Neural progenitor cell (in vitro differentiated cells): ENCODE measurements around the gene MMP3. TPM values are rescaled to one million over a fixed set of nuclear protein-coding genes. Genes with fewer than 3 reads are reported as not detected.

Source experiments
- DNase-seq: peaks from one replicate; pipeline ENCODE4 v3.0.0-alpha.2; 2016; ENCODE audit warnings: low spot score
- H2AFZ ChIP-seq: fragments of 200-600 bp; sonication (generic); replicated peaks from 2 replicates; pipeline ENCODE4 v1.6.1; 2016; ENCODE audit warnings: antibody characterized with exemption
- H3F3A ChIP-seq: fragments of 200-600 bp; sonication (generic); 2 replicates; pipeline ENCODE4 v1.6.1; 2016; ENCODE audit warnings: antibody characterized with exemption, low read depth
- H3K27ac ChIP-seq: fragments of 200-600 bp; sonication (generic); 2 replicates; pipeline ENCODE4 v1.5.1; 2016; ENCODE audit warnings: mild to moderate bottlenecking
- H3K27me3 ChIP-seq: fragments of 200-600 bp; sonication (generic); 2 replicates; pipeline ENCODE4 v1.6.1; 2016; ENCODE audit warnings: mild to moderate bottlenecking, moderate library complexity
- H3K36me3 ChIP-seq: fragments of 200-600 bp; sonication (generic); 2 replicates; pipeline ENCODE4 v1.5.1; 2016
- H3K4me1 ChIP-seq: fragments of 200-600 bp; sonication (generic); 2 replicates; pipeline ENCODE4 v1.6.1; 2016; ENCODE audit warnings: mixed run types
- H3K4me2 ChIP-seq: fragments of 200-600 bp; sonication (generic); 2 replicates; pipeline ENCODE4 v1.6.1; 2016
- H3K4me3 ChIP-seq: fragments of 200-600 bp; sonication (generic); 2 replicates; pipeline ENCODE4 v1.5.1; 2016
- H3K79me2 ChIP-seq: fragments of 200-600 bp; sonication (generic); 2 replicates; pipeline ENCODE4 v1.6.1; 2016; ENCODE audit warnings: low read depth
- H3K9ac ChIP-seq: fragments of 200-600 bp; sonication (generic); 2 replicates; pipeline ENCODE4 v1.6.1; 2016
- H3K9me3 ChIP-seq: fragments of 200-600 bp; sonication (generic); 2 replicates; pipeline ENCODE4 v1.5.1; 2016; ENCODE audit warnings: low read depth
- H4K20me1 ChIP-seq: fragments of 200-600 bp; sonication (generic); 2 replicates; pipeline ENCODE4 v1.6.1; 2016; ENCODE audit warnings: low read depth
- H3K27ac Mint-ChIP-seq: 3 replicates; pipeline ENCODE4 v1.8.0; 2021; ENCODE audit warnings: mixed read lengths
- H3K27me3 Mint-ChIP-seq: 2 replicates; pipeline ENCODE4 v1.8.0; 2022; ENCODE audit warnings: low read depth, mild to moderate bottlenecking, inconsistent platforms, moderate library complexity, mixed read lengths; ENCODE audit not compliant: insufficient read depth
- H3K36me3 Mint-ChIP-seq: 3 replicates; pipeline ENCODE4 v1.8.0; 2021; ENCODE audit warnings: mixed read lengths
- H3K4me1 Mint-ChIP-seq: 3 replicates; pipeline ENCODE4 v1.8.0; 2021; ENCODE audit warnings: mixed read lengths
- H3K4me3 Mint-ChIP-seq: 3 replicates; pipeline ENCODE4 v1.8.0; 2021; ENCODE audit warnings: mild to moderate bottlenecking, moderate library complexity, mixed read lengths
- H3K9me3 Mint-ChIP-seq: 3 replicates; pipeline ENCODE4 v1.8.0; 2020; ENCODE audit warnings: mixed read lengths
- EZH2 ChIP-seq: fragments of 200-600 bp; sonication (generic); IDR thresholded peaks from 2 replicates; pipeline ENCODE4 v1.6.1; 2017; ENCODE audit warnings: antibody characterized with exemption, mild to moderate bottlenecking, moderate library complexity
- EZH2phosphoT487 ChIP-seq: fragments of 200-600 bp; sonication (generic); IDR thresholded peaks from 2 replicates; pipeline ENCODE4 v1.6.1; 2017; ENCODE audit warnings: antibody characterized with exemption
- total RNA-seq: library from RNA; depleted of rRNA; stranded (reverse); fragments of >200 nt; gene quantifications from 2 replicates; pipeline ENCODE4 v1.2.3, GENCODE V29; 2015; ENCODE audit warnings: low replicate concordance
- TF ChIP-seq, protein P1 (sequence below): fragments of 200-600 bp; sonication (generic); IDR thresholded peaks from 2 replicates; pipeline ENCODE4 v1.5.1; 2017; ENCODE audit warnings: antibody characterized with exemption, mild to moderate bottlenecking

MMP3 gene
- total RNA-seq, 1 donor from 2014 or later, result not detected

DNA sequence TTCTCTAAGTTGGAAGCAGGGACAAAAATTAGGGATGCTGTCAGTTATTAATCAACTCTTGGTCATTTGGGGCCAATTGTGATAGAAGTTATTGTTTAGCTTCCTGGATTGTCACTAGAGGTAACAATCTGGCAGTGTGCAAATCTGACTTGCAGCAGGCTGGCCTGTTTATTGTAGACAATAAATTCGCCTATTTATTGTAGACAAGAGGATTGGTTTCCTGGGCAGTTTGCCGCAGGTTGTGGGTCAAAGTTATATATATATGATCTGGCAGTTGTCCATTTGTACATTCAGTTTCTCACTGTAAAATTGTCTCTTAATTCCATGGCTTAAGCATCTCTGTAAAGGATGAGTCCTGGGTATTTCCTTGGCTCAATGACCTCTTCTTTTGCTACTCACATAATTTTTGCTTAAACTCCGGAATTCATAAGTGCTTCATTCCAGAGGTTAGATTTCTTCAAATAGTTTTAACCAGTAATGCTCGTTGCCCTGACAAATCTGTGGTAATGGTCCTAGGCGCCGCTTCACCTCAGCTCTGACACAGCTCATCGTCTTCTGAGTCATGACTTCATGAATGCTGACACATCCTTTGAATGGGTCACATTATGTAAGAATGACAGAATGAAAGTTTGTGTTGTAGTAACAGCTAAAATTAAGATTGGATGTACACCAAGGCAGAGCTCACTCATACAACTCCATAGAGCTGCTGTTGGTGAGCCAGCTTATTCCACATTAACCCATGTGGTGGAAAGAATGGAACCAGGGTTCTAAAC is 7.8 kb upstream of the MMP3 start:
- H3K4me1 ChIP-seq, result no peaks in the 10 kb centered on the region
- H4K20me1 ChIP-seq, result no peaks in the 10 kb centered on the region
- Mint-ChIP-seq H3K27me3 (no peaks in the 10 kb centered on the region), H3K4me3 (no peak overlapping the region), H3K36me3 (no peaks in the 10 kb centered on the region), H3K9me3 (no peaks in the 10 kb centered on the region), H3K4me1 (no peaks in the 10 kb centered on the region), H3K27ac (no peak overlapping the region)
- DNase-seq, result no peak
- H2AFZ ChIP-seq, result no peak overlapping the region
- no peak overlapping the region for H3K4me2 ChIP-seq
- H3K4me3 ChIP-seq, result no peak overlapping the region
- no peak overlapping the region for H3K27ac ChIP-seq
- H3K27me3 ChIP-seq, result no peaks in the 10 kb centered on the region
- H3K79me2 ChIP-seq, result no peaks in the 10 kb centered on the region
- no peaks in the 10 kb centered on the region for H3F3A ChIP-seq
- H3K9me3 ChIP-seq, result no peaks in the 10 kb centered on the region
- TF ChIP-seq, protein P1, sequence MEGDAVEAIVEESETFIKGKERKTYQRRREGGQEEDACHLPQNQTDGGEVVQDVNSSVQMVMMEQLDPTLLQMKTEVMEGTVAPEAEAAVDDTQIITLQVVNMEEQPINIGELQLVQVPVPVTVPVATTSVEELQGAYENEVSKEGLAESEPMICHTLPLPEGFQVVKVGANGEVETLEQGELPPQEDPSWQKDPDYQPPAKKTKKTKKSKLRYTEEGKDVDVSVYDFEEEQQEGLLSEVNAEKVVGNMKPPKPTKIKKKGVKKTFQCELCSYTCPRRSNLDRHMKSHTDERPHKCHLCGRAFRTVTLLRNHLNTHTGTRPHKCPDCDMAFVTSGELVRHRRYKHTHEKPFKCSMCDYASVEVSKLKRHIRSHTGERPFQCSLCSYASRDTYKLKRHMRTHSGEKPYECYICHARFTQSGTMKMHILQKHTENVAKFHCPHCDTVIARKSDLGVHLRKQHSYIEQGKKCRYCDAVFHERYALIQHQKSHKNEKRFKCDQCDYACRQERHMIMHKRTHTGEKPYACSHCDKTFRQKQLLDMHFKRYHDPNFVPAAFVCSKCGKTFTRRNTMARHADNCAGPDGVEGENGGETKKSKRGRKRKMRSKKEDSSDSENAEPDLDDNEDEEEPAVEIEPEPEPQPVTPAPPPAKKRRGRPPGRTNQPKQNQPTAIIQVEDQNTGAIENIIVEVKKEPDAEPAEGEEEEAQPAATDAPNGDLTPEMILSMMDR, result no peak
- TF ChIP-seq EZH2 (no peak), EZH2phosphoT487 (no peak)
- no peak overlapping the region for H3K9ac ChIP-seq
- no peaks in the 10 kb centered on the region for H3K36me3 ChIP-seq

DNA sequence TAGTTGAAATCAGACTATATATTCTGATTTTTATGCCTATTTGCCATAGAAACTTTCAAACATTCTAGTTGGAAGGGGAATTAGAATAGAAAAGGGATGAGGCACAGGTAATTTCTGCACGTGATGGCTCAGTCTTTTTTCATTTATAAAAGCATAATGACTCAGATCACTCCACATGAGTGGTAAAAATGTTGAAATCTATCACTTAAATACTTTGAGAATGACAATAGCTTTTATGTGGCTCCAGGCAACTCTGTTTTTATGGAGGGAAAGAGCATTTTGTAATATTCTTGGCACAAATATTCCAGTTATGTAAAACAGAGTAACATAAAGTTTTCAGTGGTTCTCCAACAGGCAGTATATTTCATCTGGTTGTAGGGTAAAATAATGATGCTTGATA is 5.9 kb upstream of the MMP3 start:
- no peak overlapping the region for H3K27ac Mint-ChIP-seq
- H3K36me3 Mint-ChIP-seq, result no peaks in the 10 kb centered on the region
- H3K4me3 Mint-ChIP-seq, result no peak overlapping the region
- no peaks in the 10 kb centered on the region for H3K4me1 ChIP-seq
- no peaks in the 10 kb centered on the region for H3K27me3 ChIP-seq
- H3K4me1 Mint-ChIP-seq, result no peaks in the 10 kb centered on the region
- no peaks in the 10 kb centered on the region for H3K27me3 Mint-ChIP-seq
- no peak overlapping the region for H2AFZ ChIP-seq
- no peak overlapping the region for H3K27ac ChIP-seq
- H3K9me3 Mint-ChIP-seq, result no peaks in the 10 kb centered on the region
- no peak overlapping the region for H3K9ac ChIP-seq
- H3K4me3 ChIP-seq, result no peak overlapping the region
- DNase-seq, result no peak
- no peaks in the 10 kb centered on the region for H3F3A ChIP-seq
- H4K20me1 ChIP-seq, result no peaks in the 10 kb centered on the region
- no peaks in the 10 kb centered on the region for H3K79me2 ChIP-seq
- no peak overlapping the region for H3K4me2 ChIP-seq
- no peaks in the 10 kb centered on the region for H3K36me3 ChIP-seq
- no peak for TF ChIP-seq EZH2
- TF ChIP-seq, protein P1, result no peak
- no peak for TF ChIP-seq EZH2phosphoT487
- H3K9me3 ChIP-seq, result no peaks in the 10 kb centered on the region

GRCh38 chr11:102846292-102846691 is 2.9 kb upstream of the MMP3 start:
- Histone ChIP-seq H3K4me1 (no peaks in the 10 kb centered on the region), H3K36me3 (no peaks in the 10 kb centered on the region), H4K20me1 (no peaks in the 10 kb centered on the region), H3F3A (no peaks in the 10 kb centered on the region), H3K27me3 (no peaks in the 10 kb centered on the region), H3K4me3 (no peak overlapping the region), H3K4me2 (no peak overlapping the region), H3K79me2 (no peaks in the 10 kb centered on the region), H3K9ac (no peak overlapping the region), H3K27ac (no peak overlapping the region), H3K9me3 (no peaks in the 10 kb centered on the region), H2AFZ (no peak overlapping the region)
- H3K4me3 Mint-ChIP-seq, result no peak overlapping the region
- no peaks in the 10 kb centered on the region for H3K27me3 Mint-ChIP-seq
- no peaks in the 10 kb centered on the region for H3K9me3 Mint-ChIP-seq
- H3K27ac Mint-ChIP-seq, result no peak overlapping the region
- TF ChIP-seq EZH2, result no peak
- no peak for TF ChIP-seq EZH2phosphoT487
- TF ChIP-seq, protein P1, result no peak
- no peak for DNase-seq
- H3K36me3 Mint-ChIP-seq, result no peaks in the 10 kb centered on the region
- H3K4me1 Mint-ChIP-seq, result no peaks in the 10 kb centered on the region
